GM12873 (cell line): Measurements from ENCODE around the gene PDE6C.

Experiments used
- CTCF ChIP-seq: IDR thresholded peaks from 2 replicates; pipeline ENCODE4 v1.5.1; 2012; ENCODE audit warnings: low read depth, mild to moderate bottlenecking, moderate library complexity, low read length, control low read depth; ENCODE audit not compliant: insufficient read depth; ENCODE audit errors: missing control alignments

The PDE6C gene

GRCh38 chr10:93652857-93653256 lies 40.5 kb downstream of the PDE6C start:
- TF ChIP-seq CTCF = no peak

DNA sequence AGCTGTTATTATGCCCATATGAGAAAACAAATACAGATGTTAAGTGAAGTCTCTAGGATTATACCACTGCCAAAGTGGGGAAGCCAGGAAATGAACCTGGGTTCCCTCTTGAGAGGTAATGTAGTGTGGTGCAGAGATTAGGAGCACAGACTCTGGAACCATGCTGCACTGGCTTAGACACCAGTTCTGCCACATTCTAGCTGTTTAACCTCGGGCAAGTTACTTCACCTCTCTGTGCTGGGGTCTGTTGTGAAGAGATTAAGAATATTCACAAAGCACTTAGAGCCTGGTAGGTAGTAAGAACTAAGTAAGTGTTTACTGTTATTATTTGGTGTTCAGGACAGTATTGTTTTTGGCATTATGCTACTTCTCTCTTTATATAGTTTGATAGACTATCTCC lies 41.9 kb downstream of the PDE6C start:
- TF ChIP-seq CTCF = no peak

- TF ChIP-seq CTCF = no peak
These were observed 43.8 kb downstream of the PDE6C start for GRCh38 chr10:93656155-93656554.

DNA sequence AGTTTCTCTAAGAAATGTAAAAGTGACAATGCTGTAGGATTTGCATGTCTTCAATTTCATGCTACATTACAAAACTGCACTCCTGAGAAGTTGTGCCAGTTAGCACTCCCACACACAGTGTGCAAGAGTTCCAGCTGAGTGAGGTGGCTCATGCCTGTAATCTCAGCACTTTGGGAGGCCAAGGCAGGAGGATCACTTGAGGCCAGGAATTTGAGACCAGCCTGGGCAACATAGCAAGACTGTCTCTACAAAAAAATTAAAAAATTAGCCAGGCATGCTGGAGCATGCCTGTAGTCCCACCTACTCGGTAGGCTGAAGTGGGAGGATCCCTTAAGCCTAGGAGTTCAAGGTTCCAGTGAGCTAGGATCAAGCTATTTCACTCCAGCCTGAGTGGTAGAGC lies 45.4 kb downstream of the PDE6C start:
- TF ChIP-seq CTCF = no peak

GRCh38 chr10:93666030-93666429 lies 53.7 kb downstream of the PDE6C start:
- TF ChIP-seq CTCF = no peak

DNA sequence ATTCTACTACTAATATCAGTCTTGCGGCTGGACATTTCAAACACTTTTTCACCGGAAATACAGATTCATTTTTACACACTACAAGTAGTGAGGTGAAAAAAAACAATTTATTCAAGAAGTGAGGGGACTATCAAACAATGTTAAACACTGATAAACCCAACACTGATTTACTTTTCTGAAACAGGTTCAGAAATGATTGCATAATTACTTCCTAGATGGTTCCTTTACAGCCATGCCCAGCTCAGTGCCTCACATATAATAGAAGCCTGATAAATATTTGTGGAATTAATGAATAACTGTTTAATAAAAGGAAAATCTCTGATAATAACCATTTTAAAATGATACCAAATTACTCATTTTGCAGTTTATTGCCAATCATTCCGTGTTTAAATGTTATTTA lies 55.5 kb downstream of the PDE6C start:
- TF ChIP-seq CTCF = no peak

GRCh38 chr10:93670372-93670771 lies 58.0 kb downstream of the PDE6C start:
- no peak for TF ChIP-seq CTCF
